ENCODE data around the gene TXNRD1. TPM values are rescaled to one million over a fixed set of nuclear protein-coding genes. Genes with fewer than 3 reads are reported as not detected.
"Not testable (repeated sequence)": the region's sequence is repeated elsewhere in the genome, so short reads cannot be mapped to it uniquely, and the experiment has no call there.

The TXNRD1 gene
- total RNA-seq, 1 donor from 2014 or later: 105 TPM

GRCh38 chr12:104204690-104205480 lies 10.7 kb upstream of the TXNRD1 start:
- no peaks in the 10 kb centered on the region for H3K9me3 Mint-ChIP-seq (ENCODE audit: unreplicated experiment)
- no peak for DNase-seq (ENCODE audit: low spot score)
- H3K27ac Mint-ChIP-seq (ENCODE audit: unreplicated experiment): no peak overlapping the region
- no peaks in the 10 kb centered on the region for H3K4me1 Mint-ChIP-seq (ENCODE audit: unreplicated experiment)
- H3K4me3 Mint-ChIP-seq (ENCODE audit: unreplicated experiment): no peak overlapping the region
- H3K27me3 Mint-ChIP-seq (ENCODE audit: unreplicated experiment): peaks cover 3% of the 10 kb centered on the region
- no peak for TF ChIP-seq CTCF (IDR thresholded peaks at IDR 0.05; ENCODE audit: unreplicated experiment)
- no peaks in the 10 kb centered on the region for H3K36me3 Mint-ChIP-seq (ENCODE audit: low read depth, unreplicated experiment)

GRCh38 chr12:104207416-104208205 lies 8.0 kb upstream of the TXNRD1 start:
- Mint-ChIP-seq H3K4me1 (ENCODE audit: unreplicated experiment) (no peaks in the 10 kb centered on the region), H3K27ac (ENCODE audit: unreplicated experiment) (no peak overlapping the region), H3K36me3 (ENCODE audit: low read depth, unreplicated experiment) (no peaks in the 10 kb centered on the region), H3K9me3 (ENCODE audit: unreplicated experiment) (no peaks in the 10 kb centered on the region), H3K27me3 (ENCODE audit: unreplicated experiment) (peaks cover 5% of the 10 kb centered on the region), H3K4me3 (ENCODE audit: unreplicated experiment) (peak overlapping the region; percentile 15)
- DNase-seq (ENCODE audit: low spot score): no peak
- TF ChIP-seq CTCF (IDR thresholded peaks at IDR 0.05; ENCODE audit: unreplicated experiment): no peak

GRCh38 chr12:104212516-104212915 lies 3.1 kb upstream of the TXNRD1 start:
- Mint-ChIP-seq H3K27me3 (ENCODE audit: unreplicated experiment) (peaks cover 5% of the 10 kb centered on the region), H3K36me3 (ENCODE audit: low read depth, unreplicated experiment) (no peaks in the 10 kb centered on the region), H3K9me3 (ENCODE audit: unreplicated experiment) (no peaks in the 10 kb centered on the region)

GRCh38 chr12:104213952-104214351 lies 1.6 kb upstream of the TXNRD1 start:
- Mint-ChIP-seq H3K27ac (ENCODE audit: unreplicated experiment) (no peak overlapping the region), H3K9me3 (ENCODE audit: unreplicated experiment) (no peaks in the 10 kb centered on the region), H3K4me1 (ENCODE audit: unreplicated experiment) (no peaks in the 10 kb centered on the region), H3K4me3 (ENCODE audit: unreplicated experiment) (no peak overlapping the region), H3K27me3 (ENCODE audit: unreplicated experiment) (peaks cover 2% of the 10 kb centered on the region), H3K36me3 (ENCODE audit: low read depth, unreplicated experiment) (no peaks in the 10 kb centered on the region)
- DNase-seq (ENCODE audit: low spot score): no peak
- no peak for TF ChIP-seq CTCF (IDR thresholded peaks at IDR 0.05; ENCODE audit: unreplicated experiment)

More at GRCh38 chr12:104212516-104212915, 3.1 kb upstream of the TXNRD1 start:
- no peak overlapping the region for H3K27ac Mint-ChIP-seq (ENCODE audit: unreplicated experiment)
- no peak for TF ChIP-seq CTCF (IDR thresholded peaks at IDR 0.05; ENCODE audit: unreplicated experiment)
- H3K4me1 Mint-ChIP-seq (ENCODE audit: unreplicated experiment): no peaks in the 10 kb centered on the region
- no peak for DNase-seq (ENCODE audit: low spot score)
- H3K4me3 Mint-ChIP-seq (ENCODE audit: unreplicated experiment): no peak overlapping the region

- DNase-seq (ENCODE audit: low spot score): no peak
- Mint-ChIP-seq H3K9me3 (ENCODE audit: unreplicated experiment) (no peaks in the 10 kb centered on the region), H3K36me3 (ENCODE audit: low read depth, unreplicated experiment) (no peaks in the 10 kb centered on the region), H3K4me1 (ENCODE audit: unreplicated experiment) (peaks cover 5% of the 10 kb centered on the region), H3K27ac (ENCODE audit: unreplicated experiment) (no peak overlapping the region), H3K27me3 (ENCODE audit: unreplicated experiment) (no peaks in the 10 kb centered on the region), H3K4me3 (ENCODE audit: unreplicated experiment) (peak overlapping the region; percentile 93)
- no peak for TF ChIP-seq CTCF (IDR thresholded peaks at IDR 0.05; ENCODE audit: unreplicated experiment)
Measured at GRCh38 chr12:104216521-104216924, 944 bp downstream of the TXNRD1 start.

DNA sequence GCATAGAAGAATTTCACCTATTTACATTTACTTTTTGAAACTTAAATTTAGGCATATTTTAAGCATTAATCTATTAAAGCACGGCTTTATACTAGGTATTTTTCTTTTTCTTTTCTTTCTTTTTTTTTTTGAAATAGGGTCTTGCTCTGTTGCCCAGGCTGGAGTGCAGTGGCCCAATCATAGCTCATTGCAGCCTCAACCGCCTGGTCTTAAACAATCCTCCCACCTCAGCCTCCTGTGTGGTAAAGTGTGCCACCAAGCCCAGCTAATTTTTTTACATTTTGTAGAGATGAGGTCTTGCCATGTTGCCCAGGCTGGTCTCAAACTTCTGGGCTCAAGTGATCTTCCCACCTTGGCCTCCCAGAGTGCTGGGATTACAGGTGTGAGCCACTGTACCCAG lies 2.9 kb downstream of the TXNRD1 start:
- not testable (repeated sequence) for H3K4me3 Mint-ChIP-seq (ENCODE audit: unreplicated experiment); H3K9me3 Mint-ChIP-seq (ENCODE audit: unreplicated experiment); H3K4me1 Mint-ChIP-seq (ENCODE audit: unreplicated experiment); H3K27ac Mint-ChIP-seq (ENCODE audit: unreplicated experiment); H3K36me3 Mint-ChIP-seq (ENCODE audit: low read depth, unreplicated experiment); H3K27me3 Mint-ChIP-seq (ENCODE audit: unreplicated experiment); DNase-seq (ENCODE audit: low spot score)
